ENCODE results near the gene ITPR1.

DNA sequence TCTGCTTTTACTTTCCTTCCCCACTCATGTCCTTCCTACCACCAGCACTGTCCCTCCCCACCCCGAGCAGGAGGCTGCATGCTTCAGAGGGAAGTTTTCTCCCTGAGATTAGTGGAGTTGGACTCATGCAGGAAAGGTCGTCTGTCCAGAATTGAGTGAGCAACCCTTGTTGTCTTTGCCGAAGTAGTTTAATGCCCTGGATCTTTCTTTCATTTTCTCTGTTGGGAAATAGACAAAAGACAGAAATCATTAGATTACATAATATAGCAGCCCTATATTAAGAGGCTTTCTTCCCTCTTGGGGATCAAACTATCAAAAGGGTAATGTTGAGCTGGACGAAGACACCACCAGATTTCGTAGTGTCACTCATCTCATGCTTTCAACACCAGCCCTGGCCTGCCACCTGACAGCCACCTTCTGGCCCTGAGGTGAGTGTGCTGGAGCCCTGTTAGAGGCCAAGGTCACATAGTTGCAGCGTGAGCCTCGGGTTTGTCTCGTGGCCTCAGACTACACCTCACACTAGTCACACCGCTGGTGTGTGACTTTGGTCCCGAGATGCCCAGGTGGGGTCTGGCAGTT, 231.0 kb downstream of the ITPR1 start:
- TF ChIP-seq, protein P1, sequence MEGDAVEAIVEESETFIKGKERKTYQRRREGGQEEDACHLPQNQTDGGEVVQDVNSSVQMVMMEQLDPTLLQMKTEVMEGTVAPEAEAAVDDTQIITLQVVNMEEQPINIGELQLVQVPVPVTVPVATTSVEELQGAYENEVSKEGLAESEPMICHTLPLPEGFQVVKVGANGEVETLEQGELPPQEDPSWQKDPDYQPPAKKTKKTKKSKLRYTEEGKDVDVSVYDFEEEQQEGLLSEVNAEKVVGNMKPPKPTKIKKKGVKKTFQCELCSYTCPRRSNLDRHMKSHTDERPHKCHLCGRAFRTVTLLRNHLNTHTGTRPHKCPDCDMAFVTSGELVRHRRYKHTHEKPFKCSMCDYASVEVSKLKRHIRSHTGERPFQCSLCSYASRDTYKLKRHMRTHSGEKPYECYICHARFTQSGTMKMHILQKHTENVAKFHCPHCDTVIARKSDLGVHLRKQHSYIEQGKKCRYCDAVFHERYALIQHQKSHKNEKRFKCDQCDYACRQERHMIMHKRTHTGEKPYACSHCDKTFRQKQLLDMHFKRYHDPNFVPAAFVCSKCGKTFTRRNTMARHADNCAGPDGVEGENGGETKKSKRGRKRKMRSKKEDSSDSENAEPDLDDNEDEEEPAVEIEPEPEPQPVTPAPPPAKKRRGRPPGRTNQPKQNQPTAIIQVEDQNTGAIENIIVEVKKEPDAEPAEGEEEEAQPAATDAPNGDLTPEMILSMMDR (IDR thresholded peaks at IDR 0.05) = no peak
- TF ChIP-seq POLR2A (IDR thresholded peaks at IDR 0.05) = no peak

All from esophagus squamous epithelium (tissue), 4 donors.